PFSK-1 (cell line): ENCODE results near the gene LRCH1.

Experiments used
- FOXP2 ChIP-seq: optimal IDR thresholded peaks from 2 replicates; pipeline ENCODE3; 2011; ENCODE audit warnings: borderline replicate concordance, control low read depth, inconsistent platforms; ENCODE audit not compliant: insufficient read depth; ENCODE audit errors: extremely low read length, extremely low read depth
- POLR2AphosphoS5 ChIP-seq: IDR thresholded peaks from 2 replicates; pipeline ENCODE4 v1.6.1; 2012; ENCODE audit warnings: low read depth, mild to moderate bottlenecking, control low read depth, low read length, moderate library complexity
- REST ChIP-seq, 2 experiments: IDR thresholded peaks; 2 replicates each; pipeline versions ENCODE4 v1.6.1 to v1.8.0; 2011 to 2012; ENCODE audit warnings: low read depth in 2 of 2, low read length in 2 of 2, control low read depth in 1 of 2, inconsistent platforms in 1 of 2, mild to moderate bottlenecking in 1 of 2, moderate library complexity in 1 of 2; ENCODE audit not compliant: insufficient read depth in 1 of 2
- SIN3A ChIP-seq: IDR thresholded peaks from 2 replicates; pipeline ENCODE4 v1.6.1; 2012; ENCODE audit warnings: mild to moderate bottlenecking, low read length, moderate library complexity, borderline replicate concordance; ENCODE audit not compliant: insufficient read depth
- TAF1 ChIP-seq: IDR thresholded peaks from 2 replicates; pipeline ENCODE4 v1.6.1; 2012; ENCODE audit warnings: low read length, control low read depth, borderline replicate concordance; ENCODE audit not compliant: insufficient read depth

Gene LRCH1

GRCh38 chr13:46748300-46748699 lies 195.3 kb downstream of the LRCH1 start:
- TF ChIP-seq FOXP2 (no peak), REST (IDR thresholded peaks at IDR 0.05; ENCODE audit: insufficient read depth in 1 of 2, low read depth in 2 of 2, low read length in 2 of 2) (no peak), SIN3A (no peak), TAF1 (no peak), POLR2AphosphoS5 (no peak)

DNA sequence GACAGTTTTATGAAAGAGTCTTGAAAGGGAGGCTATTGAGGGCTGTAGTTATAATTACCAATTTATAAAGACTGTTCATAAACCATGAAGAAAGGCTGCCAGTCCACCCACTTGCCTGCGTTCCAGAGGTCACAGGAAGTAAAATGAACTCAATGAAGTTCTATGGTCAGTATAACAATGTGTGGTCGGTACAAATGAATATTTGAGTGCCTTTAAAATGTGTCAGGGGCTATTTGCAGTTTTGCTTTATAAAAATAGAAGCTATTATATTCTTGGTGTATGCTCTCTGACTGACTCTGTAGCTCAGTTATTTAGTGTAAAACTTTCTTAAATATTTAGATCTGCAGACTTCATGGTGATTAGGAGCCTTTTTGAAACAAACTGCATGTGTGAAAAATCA lies 197.0 kb downstream of the LRCH1 start:
- TF ChIP-seq POLR2AphosphoS5, result no peak
- TF ChIP-seq TAF1, result no peak
- no peak for TF ChIP-seq REST (IDR thresholded peaks at IDR 0.05; ENCODE audit: insufficient read depth in 1 of 2, low read depth in 2 of 2, low read length in 2 of 2)
- no peak for TF ChIP-seq FOXP2
- TF ChIP-seq SIN3A, result no peak

DNA sequence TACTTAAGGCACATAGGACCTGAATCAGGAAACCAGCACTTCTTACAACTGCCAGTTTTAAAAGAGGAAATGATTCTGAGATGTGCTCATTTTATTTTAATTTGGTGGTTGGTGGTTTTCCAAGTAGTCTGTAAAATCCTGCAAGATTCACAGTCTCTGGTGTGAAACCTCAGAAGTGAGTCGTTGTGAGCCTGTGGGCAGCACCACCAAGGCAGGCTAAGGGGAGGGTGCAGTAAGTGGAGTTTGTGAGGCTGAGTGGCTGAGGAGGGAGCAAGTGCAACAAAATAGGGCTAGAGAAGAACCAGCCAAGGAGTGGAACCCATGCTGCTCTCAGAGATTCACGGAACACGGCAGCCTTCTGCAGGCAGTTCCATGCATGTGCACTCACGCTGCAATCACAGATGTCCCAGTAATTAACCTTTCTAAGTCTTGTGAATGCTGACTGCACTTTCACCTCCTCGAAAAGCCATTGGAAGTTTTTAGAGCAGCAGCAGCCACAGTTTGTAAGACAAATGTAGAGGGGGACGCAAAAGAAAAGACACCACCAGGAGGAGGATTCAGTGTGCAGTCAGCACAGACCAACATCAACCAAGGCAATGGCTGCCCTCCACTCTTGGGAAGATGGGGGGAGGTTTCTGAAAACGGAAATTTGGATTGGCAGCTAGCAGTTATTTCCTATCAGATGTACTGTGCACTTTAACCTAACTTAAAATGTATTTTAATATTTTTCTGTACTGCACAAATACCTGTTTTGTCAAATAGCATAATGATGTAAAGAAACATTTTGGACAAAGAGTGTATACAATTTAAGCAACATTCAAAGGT lies 199.1 kb downstream of the LRCH1 start:
- TF ChIP-seq POLR2AphosphoS5 (no peak), SIN3A (no peak), FOXP2 (no peak), REST (IDR thresholded peaks at IDR 0.05; ENCODE audit: insufficient read depth in 1 of 2, low read depth in 2 of 2, low read length in 2 of 2) (no peak), TAF1 (no peak)

DNA sequence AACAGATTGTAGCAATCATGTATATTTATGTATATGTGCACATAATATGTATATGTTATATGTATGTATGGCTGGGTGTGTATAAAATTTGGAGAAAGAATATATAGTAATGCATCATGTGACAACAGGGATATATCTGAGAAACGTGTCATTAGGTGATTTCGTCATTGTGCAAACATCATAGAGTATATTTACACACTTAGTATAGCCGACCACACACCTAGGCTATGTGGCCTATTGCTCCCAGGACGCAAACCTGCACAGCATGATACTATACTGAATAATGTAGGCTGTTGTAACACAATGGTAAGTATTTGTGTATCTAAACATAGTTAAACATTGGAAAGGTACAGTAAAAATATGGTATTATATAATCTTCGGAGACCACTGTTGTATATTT lies 200.2 kb downstream of the LRCH1 start:
- TF ChIP-seq SIN3A, result no peak
- no peak for TF ChIP-seq FOXP2
- TF ChIP-seq TAF1, result no peak
- TF ChIP-seq POLR2AphosphoS5, result no peak
- no peak for TF ChIP-seq REST (IDR thresholded peaks at IDR 0.05; ENCODE audit: insufficient read depth in 1 of 2, low read depth in 2 of 2, low read length in 2 of 2)

- TF ChIP-seq SIN3A (no peak), TAF1 (no peak), REST (IDR thresholded peaks at IDR 0.05; ENCODE audit: insufficient read depth in 1 of 2, low read depth in 2 of 2, low read length in 2 of 2) (no peak), POLR2AphosphoS5 (no peak), FOXP2 (no peak)
Observed at GRCh38 chr13:46753917-46754316, 200.9 kb downstream of the LRCH1 start.
